ENCODE measurements around the gene CPSF4. TPM values are rescaled to one million over a fixed set of nuclear protein-coding genes. Genes with fewer than 3 reads are reported as not detected.

The CPSF4 gene
- total RNA-seq, 6 donors from 2014 or later: 23.0 to 49.2 (median 33.1) TPM

- WGBS, 2 donors: 92 to 99% methylated on average over 6 to 7 of the region's 7 CpGs
- H3K9me3 ChIP-seq: no peaks in the 10 kb centered on the region
- no peak overlapping the region for H3K4me3 ChIP-seq
- no peak for DNase-seq
- H3K27me3 ChIP-seq: no peaks in the 10 kb centered on the region
- H3K27ac ChIP-seq: no peak overlapping the region
- TF ChIP-seq POLR2A (IDR thresholded peaks at IDR 0.05) (no peak), EP300 (IDR thresholded peaks at IDR 0.05) (no peak), CTCF (IDR thresholded peaks at IDR 0.05) (no peak), POLR2AphosphoS5 (IDR thresholded peaks at IDR 0.05) (no peak)
- H3K4me1 ChIP-seq: no peaks in the 10 kb centered on the region
- peaks cover 39 to 92% (median 77%) of the 10 kb centered on the region in 4 donors for H3K36me3 ChIP-seq
- ATAC-seq (ENCODE audit: low FRiP score in 2 of 2): no peak
These were observed 17.8 kb upstream of the CPSF4 start for GRCh38 chr7:99420986-99421385.

- Histone ChIP-seq H3K27ac (no peak overlapping the region), H3K9me3 (no peaks in the 10 kb centered on the region), H3K4me3 (no peak overlapping the region), H3K27me3 (no peaks in the 10 kb centered on the region), H3K36me3 (peaks cover 30 to 83% (median 67%) of the 10 kb centered on the region in 4 donors), H3K4me1 (no peaks in the 10 kb centered on the region)
- TF ChIP-seq EP300 (IDR thresholded peaks at IDR 0.05) (no peak), CTCF (IDR thresholded peaks at IDR 0.05) (no peak), POLR2A (IDR thresholded peaks at IDR 0.05) (no peak), POLR2AphosphoS5 (IDR thresholded peaks at IDR 0.05) (no peak)
- no peak for DNase-seq
- WGBS, 2 donors: 88 to 94% methylated on average over 10 to 11 of the region's 11 CpGs
- ATAC-seq (ENCODE audit: low FRiP score in 2 of 2): no peak
These were observed 16.6 kb upstream of the CPSF4 start for GRCh38 chr7:99422186-99422585.

- Histone ChIP-seq H3K27me3 (no peaks in the 10 kb centered on the region), H3K4me3 (no peak overlapping the region), H3K36me3 (peaks cover 26 to 79% (median 63%) of the 10 kb centered on the region in 4 donors), H3K9me3 (no peaks in the 10 kb centered on the region), H3K27ac (no peak overlapping the region), H3K4me1 (no peaks in the 10 kb centered on the region)
- DNase-seq (no peak), ATAC-seq (ENCODE audit: low FRiP score in 2 of 2) (no peak)
- WGBS, 2 donors: 82 to 88% methylated on average over 5 of the region's 5 CpGs
- TF ChIP-seq POLR2A (IDR thresholded peaks at IDR 0.05) (no peak), EP300 (IDR thresholded peaks at IDR 0.05) (no peak), POLR2AphosphoS5 (IDR thresholded peaks at IDR 0.05) (no peak)
These were observed 16.1 kb upstream of the CPSF4 start for GRCh38 chr7:99422625-99423024.

- no peaks in the 10 kb centered on the region for H3K9me3 ChIP-seq
- 91 to 100% methylated on average over 3 to 23 of the region's 24 CpGs for WGBS, 2 donors
- no peak overlapping the region for H3K4me3 ChIP-seq
- DNase-seq (no peak), ATAC-seq (ENCODE audit: low FRiP score in 2 of 2) (peak in 1 of 2 donors; percentile 16)
- H3K27ac ChIP-seq: no peak overlapping the region
- no peaks in the 10 kb centered on the region for H3K4me1 ChIP-seq
- peaks cover 6 to 76% (median 55%) of the 10 kb centered on the region in 4 donors for H3K36me3 ChIP-seq
- TF ChIP-seq POLR2A (IDR thresholded peaks at IDR 0.05): no peak
- TF ChIP-seq POLR2AphosphoS5 (IDR thresholded peaks at IDR 0.05): no peak
- TF ChIP-seq EP300 (IDR thresholded peaks at IDR 0.05): no peak
- H3K27me3 ChIP-seq: no peaks in the 10 kb centered on the region
These were observed 13.6 kb upstream of the CPSF4 start for GRCh38 chr7:99424932-99425730.

GRCh38 chr7:99428972-99429566 lies 9.7 kb upstream of the CPSF4 start:
- Histone ChIP-seq H3K4me1 (no peaks in the 10 kb centered on the region), H3K27ac (no peak overlapping the region), H3K36me3 (peaks cover 9 to 86% (median 61%) of the 10 kb centered on the region in 4 donors), H3K27me3 (no peaks in the 10 kb centered on the region), H3K9me3 (no peaks in the 10 kb centered on the region), H3K4me3 (no peak overlapping the region)
- TF ChIP-seq POLR2AphosphoS5 (IDR thresholded peaks at IDR 0.05) (no peak), CTCF (IDR thresholded peaks at IDR 0.05) (no peak), POLR2A (IDR thresholded peaks at IDR 0.05) (no peak), EP300 (IDR thresholded peaks at IDR 0.05) (no peak)
- 83 to 88% methylated on average over 9 to 10 of the region's 10 CpGs for WGBS, 2 donors
- ATAC-seq (ENCODE audit: low FRiP score in 2 of 2) (no peak), DNase-seq (no peak)
